Cardiac muscle cell (in vitro differentiated cells and primary cell): ENCODE results near the gene DOC2B. TPM values are rescaled to one million over a fixed set of nuclear protein-coding genes. Genes with fewer than 3 reads are reported as not detected.
A peak's percentile ranks its signal among the peaks of the same experiment; 100 is the strongest.

Experiments used
- DNase-seq, 2 donors: peaks; one replicate each; pipeline versions ENCODE4 v3.0.0 to v3.0.0-alpha.2; 2010 to 2017; ENCODE audit warnings: low read depth in 1 of 2, low spot score in 1 of 2
- H3K27ac ChIP-seq: fragments of 200-600 bp; sonication (generic); 2 replicates; pipeline ENCODE4 v1.5.1; 2016
- H3K27me3 ChIP-seq: fragments of 200-600 bp; sonication (generic); 2 replicates; pipeline ENCODE4 v1.6.0; 2016; ENCODE audit warnings: control low read depth
- H3K36me3 ChIP-seq: fragments of 200-600 bp; sonication (generic); 2 replicates; pipeline ENCODE4 v1.5.1; 2016; ENCODE audit warnings: control low read depth
- H3K4me1 ChIP-seq: fragments of 200-600 bp; sonication (generic); 2 replicates; pipeline ENCODE4 v1.8.1; 2017; ENCODE audit warnings: low read depth, mild to moderate bottlenecking, mixed run types
- H3K4me3 ChIP-seq: fragments of 200-600 bp; sonication (generic); 2 replicates; pipeline ENCODE4 v1.5.1; 2016; ENCODE audit warnings: mild to moderate bottlenecking
- H3K9me3 ChIP-seq: fragments of 200-600 bp; sonication (generic); 2 replicates; pipeline ENCODE4 v1.5.1; 2017; ENCODE audit warnings: low read depth, mild to moderate bottlenecking, control low read depth
- polyA plus RNA-seq: library from polyadenylated mRNA; unstranded; fragments of >200 nt; fragmentation: Nextera tagmentation; extraction: Ambion mirVana; gene quantifications from 2 replicates; pipeline ENCODE4 v1.2.1, GENCODE V29; 2016
- total RNA-seq: library from RNA; depleted of rRNA; stranded (reverse); fragments of >200 nt; gene quantifications from 2 replicates; pipeline ENCODE4 v1.2.3, GENCODE V29; 2016
- TF ChIP-seq, protein P1 (sequence below): IDR thresholded peaks from 2 replicates; pipeline ENCODE4 v1.5.1; 2012; ENCODE audit warnings: low read depth, mild to moderate bottlenecking, low read length

The DOC2B gene
- total and polyA plus RNA-seq, 2 experiments from 2014 or later: 0.21 to 1.6 TPM

DNA sequence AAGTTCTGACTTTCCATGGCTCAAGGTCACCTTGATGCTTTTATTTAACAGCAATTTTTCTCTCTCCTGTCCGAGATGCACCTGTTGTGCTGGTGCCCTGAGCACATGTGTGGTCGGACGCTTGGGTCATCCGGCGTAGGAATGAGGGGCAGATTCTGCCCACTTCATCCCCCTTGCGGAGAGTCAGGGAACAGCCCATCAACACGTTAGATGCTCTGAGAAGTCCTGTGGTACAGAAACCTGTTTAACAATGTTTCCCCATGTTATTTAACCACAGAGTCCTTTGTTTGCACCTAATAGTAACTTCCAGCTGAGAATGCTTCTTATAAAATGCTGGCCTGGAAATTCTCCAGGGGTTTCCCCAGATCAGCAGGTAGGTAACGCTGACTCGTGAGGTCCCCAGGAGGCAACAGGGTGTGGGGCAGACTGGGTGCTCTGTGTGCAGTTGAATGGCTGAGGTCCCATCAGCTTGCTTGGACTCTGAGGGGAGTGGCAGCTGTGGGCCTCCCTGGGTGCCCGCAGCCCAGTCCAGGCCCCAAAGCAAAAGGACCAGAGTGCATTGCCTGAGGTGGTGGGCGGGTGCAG is 17.8 kb downstream of the DOC2B start:
- DNase-seq: no peak
- H3K36me3 ChIP-seq: no peaks in the 10 kb centered on the region

DNA sequence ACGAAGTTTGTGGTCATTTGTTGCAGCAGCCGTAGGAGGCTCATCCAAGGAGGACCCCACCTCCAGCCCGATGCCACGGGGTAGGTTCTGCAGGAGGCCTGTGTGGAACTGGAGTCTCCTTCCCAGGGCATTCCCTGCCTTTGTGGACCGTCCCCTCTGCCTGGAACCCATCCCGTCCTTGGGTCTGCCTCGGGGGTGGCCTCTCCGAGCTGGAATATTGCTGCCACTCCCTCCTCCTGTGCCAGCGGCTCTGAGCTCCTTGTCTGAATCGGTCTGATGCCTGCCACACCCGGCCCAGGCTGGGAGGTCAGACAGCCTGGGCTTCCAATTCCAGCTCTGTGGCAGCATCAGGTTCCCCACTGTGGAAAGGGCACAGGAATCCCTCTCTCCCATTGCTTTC is 18.8 kb downstream of the DOC2B start:
- Histone ChIP-seq H3K27ac (no peak overlapping the region), H3K4me1 (no peaks in the 10 kb centered on the region), H3K27me3 (no peaks in the 10 kb centered on the region), H3K4me3 (no peak overlapping the region), H3K9me3 (no peaks in the 10 kb centered on the region), H3K36me3 (no peaks in the 10 kb centered on the region)
- no peak for DNase-seq
- TF ChIP-seq, protein P1, sequence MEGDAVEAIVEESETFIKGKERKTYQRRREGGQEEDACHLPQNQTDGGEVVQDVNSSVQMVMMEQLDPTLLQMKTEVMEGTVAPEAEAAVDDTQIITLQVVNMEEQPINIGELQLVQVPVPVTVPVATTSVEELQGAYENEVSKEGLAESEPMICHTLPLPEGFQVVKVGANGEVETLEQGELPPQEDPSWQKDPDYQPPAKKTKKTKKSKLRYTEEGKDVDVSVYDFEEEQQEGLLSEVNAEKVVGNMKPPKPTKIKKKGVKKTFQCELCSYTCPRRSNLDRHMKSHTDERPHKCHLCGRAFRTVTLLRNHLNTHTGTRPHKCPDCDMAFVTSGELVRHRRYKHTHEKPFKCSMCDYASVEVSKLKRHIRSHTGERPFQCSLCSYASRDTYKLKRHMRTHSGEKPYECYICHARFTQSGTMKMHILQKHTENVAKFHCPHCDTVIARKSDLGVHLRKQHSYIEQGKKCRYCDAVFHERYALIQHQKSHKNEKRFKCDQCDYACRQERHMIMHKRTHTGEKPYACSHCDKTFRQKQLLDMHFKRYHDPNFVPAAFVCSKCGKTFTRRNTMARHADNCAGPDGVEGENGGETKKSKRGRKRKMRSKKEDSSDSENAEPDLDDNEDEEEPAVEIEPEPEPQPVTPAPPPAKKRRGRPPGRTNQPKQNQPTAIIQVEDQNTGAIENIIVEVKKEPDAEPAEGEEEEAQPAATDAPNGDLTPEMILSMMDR: no peak

More for the DNA sequence above, 17.8 kb downstream of the DOC2B start:
- Histone ChIP-seq H3K4me3 (no peak overlapping the region), H3K27me3 (no peaks in the 10 kb centered on the region), H3K9me3 (no peaks in the 10 kb centered on the region), H3K27ac (no peak overlapping the region), H3K4me1 (no peaks in the 10 kb centered on the region)
- TF ChIP-seq, protein P1: peak; percentile 15

DNA sequence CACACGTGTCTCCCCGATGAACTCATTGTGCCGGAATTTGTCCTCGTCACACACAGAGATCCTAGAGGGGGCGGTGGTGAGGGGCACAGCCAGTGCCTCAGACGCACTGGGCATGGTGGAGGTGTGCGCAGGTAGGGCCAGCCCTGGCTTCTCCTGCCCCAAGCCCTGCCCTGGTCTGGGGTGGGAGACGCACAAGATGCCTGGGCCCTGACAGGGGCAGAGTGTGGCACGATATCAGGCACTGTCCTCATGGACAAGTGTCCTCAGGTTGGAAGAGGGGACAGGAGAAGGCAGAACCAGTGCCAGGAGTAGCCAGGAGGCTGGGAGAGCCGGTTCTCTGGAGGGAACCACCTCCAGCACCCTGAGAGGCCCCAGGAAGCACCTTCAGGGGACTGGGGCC is 20.0 kb downstream of the DOC2B start:
- Histone ChIP-seq H3K4me3 (no peak overlapping the region), H3K9me3 (no peaks in the 10 kb centered on the region), H3K27ac (no peak overlapping the region), H3K36me3 (no peaks in the 10 kb centered on the region), H3K27me3 (no peaks in the 10 kb centered on the region), H3K4me1 (no peaks in the 10 kb centered on the region)
- DNase-seq: no peak
- TF ChIP-seq, protein P1: no peak

DNA sequence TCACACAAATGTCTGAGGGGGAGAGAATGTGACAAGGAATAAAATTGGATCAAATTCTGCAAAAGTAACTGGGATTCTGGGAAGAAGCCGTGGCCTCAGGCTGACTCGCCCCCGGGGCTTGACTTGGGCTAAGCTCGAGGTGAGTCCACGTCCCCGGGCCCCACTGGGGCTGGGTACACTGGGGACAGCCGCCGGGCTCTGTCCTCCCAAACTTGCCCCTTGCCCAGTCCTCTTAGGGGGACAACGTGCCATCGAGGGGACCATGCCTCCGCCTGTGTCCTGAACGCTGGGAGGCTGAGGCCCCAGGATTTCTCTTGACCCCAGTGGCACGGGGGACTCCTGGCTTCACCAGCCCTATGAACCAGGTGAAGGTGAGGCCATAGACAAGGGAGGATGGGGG is 21.1 kb downstream of the DOC2B start:
- Histone ChIP-seq H3K4me3 (no peak overlapping the region), H3K36me3 (no peaks in the 10 kb centered on the region), H3K4me1 (no peaks in the 10 kb centered on the region), H3K27me3 (no peaks in the 10 kb centered on the region), H3K9me3 (no peaks in the 10 kb centered on the region), H3K27ac (no peak overlapping the region)
- DNase-seq: no peak
- TF ChIP-seq, protein P1: no peak

DNA sequence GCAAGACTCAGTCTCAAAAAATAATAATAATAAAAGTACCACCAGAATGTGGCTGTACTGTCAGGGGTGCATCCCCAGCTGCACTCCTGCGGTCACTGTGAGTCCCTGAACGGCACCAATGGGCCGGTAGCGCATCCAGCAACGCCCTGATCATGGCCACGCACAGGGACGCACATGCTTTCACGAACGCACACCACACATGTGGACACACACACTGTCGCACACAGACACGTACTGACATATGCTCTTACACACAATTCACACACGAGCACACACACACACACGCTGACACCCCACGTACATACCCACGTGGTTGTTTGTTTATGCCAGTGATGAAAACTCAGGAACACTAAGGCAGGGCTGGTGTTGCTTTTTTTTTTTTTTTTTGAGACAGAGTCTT is 21.8 kb downstream of the DOC2B start:
- Histone ChIP-seq H3K27ac (no peak overlapping the region), H3K4me1 (no peaks in the 10 kb centered on the region), H3K36me3 (no peaks in the 10 kb centered on the region), H3K9me3 (no peaks in the 10 kb centered on the region), H3K27me3 (no peaks in the 10 kb centered on the region), H3K4me3 (no peak overlapping the region)
- TF ChIP-seq, protein P1: no peak
- no peak for DNase-seq
